ENCODE data around the gene FCRL6.

The FCRL6 gene

GRCh38 chr1:159756397-159756796 lies 45.8 kb upstream of the FCRL6 start:
- Histone ChIP-seq H3K9me3 (ENCODE audit: control insufficient read depth, insufficient read depth, low read length) (no peaks in the 10 kb centered on the region), H3K27ac (ENCODE audit: low read depth, low read length) (no peak overlapping the region), H3K27me3 (ENCODE audit: control insufficient read depth, low read length) (no peaks in the 10 kb centered on the region), H3K36me3 (ENCODE audit: control insufficient read depth, low read length) (no peaks in the 10 kb centered on the region), H3K4me1 (ENCODE audit: control insufficient read depth, low read length) (no peaks in the 10 kb centered on the region), H3K9me2 (replicated peaks; ENCODE audit: control insufficient read depth, low read length) (no peaks in the 10 kb centered on the region), H3K4me3 (ENCODE audit: low read length) (no peak overlapping the region), H3F3A (ENCODE audit: control insufficient read depth, insufficient read depth) (no peaks in the 10 kb centered on the region), H3K79me2 (ENCODE audit: control insufficient read depth, low read length) (no peaks in the 10 kb centered on the region), H3K4me2 (ENCODE audit: low read length) (no peak overlapping the region), H4K20me1 (ENCODE audit: control insufficient read depth, insufficient read depth, low read depth, low read length) (no peaks in the 10 kb centered on the region)
- TF ChIP-seq CTCF (IDR thresholded peaks at IDR 0.05; ENCODE audit: low read depth, low read length, poor library complexity, severe bottlenecking) (no peak), EZH2phosphoT487 (IDR thresholded peaks at IDR 0.05; ENCODE audit: borderline replicate concordance, low read length) (no peak)

- Histone ChIP-seq H3K4me2 (ENCODE audit: low read length) (no peak overlapping the region), H3K9me2 (replicated peaks; ENCODE audit: control insufficient read depth, low read length) (no peaks in the 10 kb centered on the region), H3F3A (ENCODE audit: control insufficient read depth, insufficient read depth) (no peaks in the 10 kb centered on the region), H4K20me1 (ENCODE audit: control insufficient read depth, insufficient read depth, low read depth, low read length) (no peaks in the 10 kb centered on the region), H3K4me1 (ENCODE audit: control insufficient read depth, low read length) (no peaks in the 10 kb centered on the region), H3K4me3 (ENCODE audit: low read length) (no peak overlapping the region), H3K27ac (ENCODE audit: low read depth, low read length) (no peak overlapping the region), H3K27me3 (ENCODE audit: control insufficient read depth, low read length) (no peaks in the 10 kb centered on the region), H3K9me3 (ENCODE audit: control insufficient read depth, insufficient read depth, low read length) (no peaks in the 10 kb centered on the region), H3K79me2 (ENCODE audit: control insufficient read depth, low read length) (no peaks in the 10 kb centered on the region), H3K36me3 (ENCODE audit: control insufficient read depth, low read length) (no peaks in the 10 kb centered on the region)
- TF ChIP-seq EZH2phosphoT487 (IDR thresholded peaks at IDR 0.05; ENCODE audit: borderline replicate concordance, low read length) = no peak
- no peak for TF ChIP-seq CTCF (IDR thresholded peaks at IDR 0.05; ENCODE audit: low read depth, low read length, poor library complexity, severe bottlenecking)
Observed at GRCh38 chr1:159763686-159764085, 38.5 kb upstream of the FCRL6 start.

DNA sequence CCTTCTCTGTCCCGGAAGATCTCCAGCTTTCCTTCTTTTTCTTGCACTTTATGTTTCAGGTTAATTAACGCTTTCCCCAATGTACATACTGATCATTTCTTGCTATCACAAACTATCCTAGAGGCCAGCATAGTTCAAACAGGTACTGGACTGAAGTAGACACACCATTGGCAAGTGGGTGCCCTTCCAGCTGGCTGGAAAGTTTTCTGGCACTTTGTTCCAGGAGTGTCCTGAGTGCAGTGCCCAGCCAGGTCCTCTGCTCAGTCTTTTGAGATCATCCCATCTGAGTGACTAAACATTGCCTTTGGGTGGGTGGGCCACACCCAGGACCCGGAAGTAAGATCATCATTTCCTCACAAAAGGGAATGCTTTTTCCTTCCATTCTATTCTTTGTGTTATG lies 36.4 kb upstream of the FCRL6 start:
- Histone ChIP-seq H3K36me3 (ENCODE audit: control insufficient read depth, low read length) (no peaks in the 10 kb centered on the region), H3K9me3 (ENCODE audit: control insufficient read depth, insufficient read depth, low read length) (no peaks in the 10 kb centered on the region), H3K27me3 (ENCODE audit: control insufficient read depth, low read length) (no peaks in the 10 kb centered on the region), H3F3A (ENCODE audit: control insufficient read depth, insufficient read depth) (no peaks in the 10 kb centered on the region), H3K4me1 (ENCODE audit: control insufficient read depth, low read length) (no peaks in the 10 kb centered on the region), H3K4me3 (ENCODE audit: low read length) (no peak overlapping the region), H4K20me1 (ENCODE audit: control insufficient read depth, insufficient read depth, low read depth, low read length) (no peaks in the 10 kb centered on the region), H3K4me2 (ENCODE audit: low read length) (no peak overlapping the region), H3K79me2 (ENCODE audit: control insufficient read depth, low read length) (no peaks in the 10 kb centered on the region), H3K9me2 (replicated peaks; ENCODE audit: control insufficient read depth, low read length) (no peaks in the 10 kb centered on the region), H3K27ac (ENCODE audit: low read depth, low read length) (no peak overlapping the region)
- TF ChIP-seq CTCF (IDR thresholded peaks at IDR 0.05; ENCODE audit: low read depth, low read length, poor library complexity, severe bottlenecking) (no peak), EZH2phosphoT487 (IDR thresholded peaks at IDR 0.05; ENCODE audit: borderline replicate concordance, low read length) (no peak)
